Measurements from ENCODE around the gene ZNF543. TPM values are rescaled to one million over a fixed set of nuclear protein-coding genes. Genes with fewer than 3 reads are reported as not detected.

ZNF543 gene
- total and polyA plus RNA-seq, 2 of the 4 experiments (the other 2 are of a cell fraction) = 1.8 to 9.0 TPM

GRCh38 chr19:57350877-57351805, 30.9 kb downstream of the ZNF543 start, which contains the start of gene ZNF304:
ZNF304 (plus strand) TSS chr19:57351271; CDS start chr19:57351665, 394 bp downstream.
- CTCF ChIA-PET = no interaction called here
- Histone ChIP-seq H3K27me3 (ENCODE audit: control insufficient read depth, insufficient read depth, low read length) (no peaks in the 10 kb centered on the region), H3K79me1 (ENCODE audit: low read depth in 1 of 2, low read length in 2 of 2) (peaks cover 16 to 47% of the 10 kb centered on the region in 2 experiments; a peak in 3 of 4 replicates), H2AK5ac (ENCODE audit: low read depth, low read length) (peak within 1 kb of the TSS; percentile 62), H3K14ac (replicated peaks; ENCODE audit: low read depth, low read length) (peak within 1 kb of the TSS; percentile 81), H2AK9ac (replicated peaks; ENCODE audit: low read depth, low read length, poor library complexity) (peak within 1 kb of the TSS; percentile 47), H3K23ac (ENCODE audit: low read depth, low read length) (peak within 1 kb of the TSS; percentile 88; the same call in 1 of the 2 replicates), H3K56ac (ENCODE audit: extremely low read depth, insufficient read depth, low read length) (peak within 1 kb of the TSS; percentile 76), H2BK20ac (ENCODE audit: low read depth, low read length) (no peak within 1 kb of the TSS), H3K4me1 (ENCODE audit: control insufficient read depth, insufficient read depth, low read length) (peaks cover 4% of the 10 kb centered on the region; the same call in 1 of the 2 replicates), H4K20me1 (ENCODE audit: insufficient read depth, low read length) (0 out of 2 replicates have a peak, but pooled peaks cover 10% of the 10 kb centered on the region), H2AFZ (replicated peaks; ENCODE audit: low read length, poor library complexity) (peak within 1 kb of the TSS; percentile 95), H3K4ac (ENCODE audit: low read depth, low read length) (peak within 1 kb of the TSS; percentile 87), H3K9ac (ENCODE audit: low read depth, low read length) (peak within 1 kb of the TSS; percentile 96), H4K91ac (ENCODE audit: insufficient read depth, low read depth, low read length) (peak within 1 kb of the TSS; percentile 85), H2BK5ac (ENCODE audit: low read depth, low read length, poor library complexity, severe bottlenecking) (peak within 1 kb of the TSS; percentile 80), H3K36me3 (ENCODE audit: control insufficient read depth, insufficient read depth, low read length) (peaks cover 25% of the 10 kb centered on the region), H4K5ac (ENCODE audit: low read depth, low read length) (peak within 1 kb of the TSS; percentile 99), H3K4me3 (ENCODE audit: insufficient read depth, low read depth, low read length) (peak within 1 kb of the TSS; percentile 85), H2BK15ac (ENCODE audit: low read depth, low read length) (no peak within 1 kb of the TSS), H3K9me1 (ENCODE audit: insufficient read depth, low read length) (peaks cover 15% of the 10 kb centered on the region), H2BK120ac (ENCODE audit: low read depth, low read length) (peak within 1 kb of the TSS; percentile 30; the same call in 1 of the 2 replicates), H3K27ac (ENCODE audit: insufficient read depth, low read length) (peak within 1 kb of the TSS; percentile 85), H3K18ac (ENCODE audit: low read depth, low read length) (peak within 1 kb of the TSS; percentile 42; the same call in 1 of the 2 replicates), H3K4me2 (ENCODE audit: low read depth, low read length) (peak within 1 kb of the TSS; percentile 90), H3K9me3 (ENCODE audit: control insufficient read depth, insufficient read depth, low read length) (no peaks in the 10 kb centered on the region), H4K8ac (ENCODE audit: low read depth in 2 of 2, low read length in 2 of 2) (peak within 1 kb of the TSS; percentile 96 to 98)
- in situ Hi-C loops (cut with MboI; ENCODE audit: low sequenced_read_pairs) = no loop called here
- 1% methylated on average over 21 of the region's 57 CpGs; no CpG with 5 or more reads in 1 of the 2 experiments for WGBS, 2 experiments (ENCODE audit: extremely low coverage in 2 of 2, insufficient read length in 1 of 2)
- DNase-seq (peak; percentile 95), ATAC-seq (ENCODE audit: low read depth) (peak; percentile 99)
- dilution Hi-C loops (cut with HindIII; ENCODE audit: low sequenced_read_pairs, unreplicated experiment) = no loop called here
- no TSS peak for BruUV-seq (replicated peaks)
- intact Hi-C loops (cut with micrococcal nuclease) = no loop called here
- POLR2A ChIA-PET (ENCODE audit: unreplicated experiment) = interaction anchor here (0.6 to 1.0 kb wide), 2 partner anchors 9 to 11 kb away, joined by 3 to 4 read pairs; no protein-coding TSS in a partner anchor
- TF ChIP-seq RCOR1 (IDR thresholded peaks at IDR 0.05; ENCODE audit: insufficient replicate concordance, low read length) (no peak), MXI1 (IDR thresholded peaks at IDR 0.05; ENCODE audit: borderline replicate concordance, low read depth, low read length) (peak; percentile 90), MAZ (IDR thresholded peaks at IDR 0.05; ENCODE audit: borderline replicate concordance, low read depth, low read length) (peak; percentile 48; the same call in 1 of the 2 replicates), POLR2A (IDR thresholded peaks at IDR 0.05; ENCODE audit: low read depth, low read length) (peak; percentile 54; the same call in 1 of the 2 replicates), BHLHE40 (IDR thresholded peaks at IDR 0.05; ENCODE audit: low read depth, low read length) (no peak)
